Measurements from ENCODE around the gene EYS. TPM values are rescaled to one million over a fixed set of nuclear protein-coding genes. Genes with fewer than 3 reads are reported as not detected.

EYS gene
- total and polyA plus RNA-seq, 2 of the 8 experiments (the other 6 are each of a cell fraction or from before 2014, with no cell fraction given) = 0.05 to 0.13 TPM

DNA sequence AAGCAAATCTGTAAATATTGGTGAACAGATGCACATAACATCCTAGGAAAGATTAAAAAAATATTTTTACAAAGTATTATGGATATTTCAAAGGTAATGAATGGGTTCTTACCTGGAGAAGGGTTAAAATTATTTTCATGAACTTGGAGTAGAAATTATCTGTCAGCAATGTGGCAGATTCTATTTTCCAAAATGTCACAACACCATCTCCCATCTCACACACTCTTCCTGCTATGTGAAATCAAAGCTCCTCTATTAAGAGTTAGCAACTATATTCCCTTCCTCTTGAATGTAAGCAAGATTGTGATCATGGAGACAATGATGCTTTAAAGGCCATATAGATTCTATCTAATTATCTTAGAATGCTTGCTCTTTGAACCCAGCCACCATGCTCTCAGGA, 304.5 kb downstream of the EYS start:
- no peaks in the 10 kb centered on the region for H4K20me1 ChIP-seq (replicated peaks in 1 of 2; ENCODE audit: control insufficient read depth in 1 of 2, insufficient read depth in 2 of 2, low read length in 2 of 2)
- no peak overlapping the region for H4K91ac ChIP-seq (replicated peaks; ENCODE audit: insufficient read length, low read length)
- H3K23ac ChIP-seq (ENCODE audit: insufficient read length) = no peak overlapping the region
- H3K4me2 ChIP-seq (ENCODE audit: insufficient read depth in 1 of 2, low read depth in 2 of 2, low read length in 2 of 2) = no peak overlapping the region
- H3K27me3 ChIP-seq (replicated peaks in 1 of 4; ENCODE audit: control insufficient read depth in 3 of 4, extremely low read depth in 1 of 4, insufficient read depth in 3 of 4, low read length in 3 of 4) = no peaks in the 10 kb centered on the region
- H2AFZ ChIP-seq (ENCODE audit: low read length) = no peak overlapping the region
- CTCF ChIA-PET (ENCODE audit: partially characterized antibody) = no interaction called here
- no peak overlapping the region for H3K14ac ChIP-seq (ENCODE audit: insufficient read length)
- no peak overlapping the region for H3K4ac ChIP-seq (replicated peaks; ENCODE audit: insufficient read length, low read depth, low read length)
- FAIRE-seq (no peak), DNase-seq (ENCODE audit: low read depth in 1 of 2, low spot score in 2 of 2) (no peak)
- no peaks in the 10 kb centered on the region for H3K23me2 ChIP-seq (ENCODE audit: low read depth, low read length)
- no peak overlapping the region for H3K27ac ChIP-seq (ENCODE audit: low read depth, low read length)
- no peak overlapping the region for H3K9ac ChIP-seq (replicated peaks in 1 of 4; ENCODE audit: extremely low read depth in 1 of 4, low read depth in 3 of 4, low read length in 3 of 4)
- H2BK12ac ChIP-seq (ENCODE audit: low read depth, low read length) = no peak overlapping the region
- H3K79me1 ChIP-seq (ENCODE audit: low read depth, low read length) = no peaks in the 10 kb centered on the region
- H3K36me3 ChIP-seq (ENCODE audit: control insufficient read depth in 2 of 4, insufficient read depth in 4 of 4, low read length in 3 of 4) = no peaks in the 10 kb centered on the region
- no peak overlapping the region for H3K18ac ChIP-seq (ENCODE audit: extremely low read depth, low read length)
- H4K8ac ChIP-seq (ENCODE audit: extremely low read depth, insufficient read depth, low read length) = no peak overlapping the region
- TF ChIP-seq, protein P1, sequence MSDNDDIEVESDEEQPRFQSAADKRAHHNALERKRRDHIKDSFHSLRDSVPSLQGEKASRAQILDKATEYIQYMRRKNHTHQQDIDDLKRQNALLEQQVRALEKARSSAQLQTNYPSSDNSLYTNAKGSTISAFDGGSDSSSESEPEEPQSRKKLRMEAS (IDR thresholded peaks at IDR 0.05) = no peak
- TF ChIP-seq GTF2F1 (IDR thresholded peaks at IDR 0.05; ENCODE audit: borderline replicate concordance, low read depth, low read length) (no peak), KDM4A (IDR thresholded peaks at IDR 0.05; ENCODE audit: low read depth, low read length, severe bottlenecking) (no peak), CTCF (IDR thresholded peaks at IDR 0.05; ENCODE audit: control extremely low read depth in 1 of 3, insufficient read depth in 1 of 3, low read depth in 1 of 3, low read length in 3 of 3) (no peak), SAP30 (IDR thresholded peaks at IDR 0.05; ENCODE audit: insufficient read depth, insufficient replicate concordance, low read length) (no peak), MAFK (IDR thresholded peaks at IDR 0.05; ENCODE audit: low read depth, low read length) (no peak), CHD2 (IDR thresholded peaks at IDR 0.05; ENCODE audit: low read length) (no peak), RXRA (IDR thresholded peaks at IDR 0.05; ENCODE audit: insufficient read depth, low read depth, low read length) (no peak), ATF2 (IDR thresholded peaks at IDR 0.05; ENCODE audit: low read length) (no peak), TAF7 (optimal IDR thresholded peaks at IDR 0.05; ENCODE audit: borderline replicate concordance, low read depth, low read length) (no peak), CHD1 (IDR thresholded peaks at IDR 0.05; ENCODE audit: low read depth, low read length) (no peak)
- no peak overlapping the region for H4K5ac ChIP-seq (ENCODE audit: insufficient read length, low read depth, low read length)
- no peak overlapping the region for H3K4me3 ChIP-seq (ENCODE audit: extremely low read depth in 1 of 4, insufficient read depth in 2 of 4, low read depth in 3 of 4, low read length in 4 of 4)
- no peaks in the 10 kb centered on the region for H3K4me1 ChIP-seq (replicated peaks in 1 of 4; ENCODE audit: control insufficient read depth in 3 of 4, insufficient read depth in 4 of 4, low read length in 3 of 4)
- H2BK5ac ChIP-seq (ENCODE audit: low read depth, low read length) = no peak overlapping the region
- H3K79me2 ChIP-seq (ENCODE audit: control insufficient read depth in 1 of 2, insufficient read depth in 2 of 2, low read length in 2 of 2) = no peaks in the 10 kb centered on the region
- no peak overlapping the region for H2AK5ac ChIP-seq (ENCODE audit: low read depth, low read length)
- H2BK20ac ChIP-seq (ENCODE audit: low read length) = no peak overlapping the region
- H3K56ac ChIP-seq (replicated peaks; ENCODE audit: insufficient read length, low read depth, low read length) = no peak overlapping the region
- POLR2A ChIA-PET (ENCODE audit: partially characterized antibody) = no interaction called here
- no peaks in the 10 kb centered on the region for H3K9me3 ChIP-seq (ENCODE audit: insufficient read depth in 2 of 2, low read depth in 1 of 2, low read length in 1 of 2)
- H2BK120ac ChIP-seq (replicated peaks; ENCODE audit: low read depth, low read length) = no peak overlapping the region
- H2BK15ac ChIP-seq (ENCODE audit: low read length) = no peak overlapping the region

All from H1 (cell line).